HG03135 (cell line): Measurements from ENCODE around the gene FAM163B.
"Not testable (repeated sequence)": the region's sequence is repeated elsewhere in the genome, so short reads cannot be mapped to it uniquely, and the experiment has no call there.

ENCODE experiments used
- ATAC-seq: cut with Tn5 transposase; IDR thresholded peaks from one replicate; pipeline ENCODE4 v1.9.1; 2021; ENCODE audit warnings: mild to moderate bottlenecking, moderate library complexity; ENCODE audit not compliant: unreplicated experiment

The FAM163B gene

DNA sequence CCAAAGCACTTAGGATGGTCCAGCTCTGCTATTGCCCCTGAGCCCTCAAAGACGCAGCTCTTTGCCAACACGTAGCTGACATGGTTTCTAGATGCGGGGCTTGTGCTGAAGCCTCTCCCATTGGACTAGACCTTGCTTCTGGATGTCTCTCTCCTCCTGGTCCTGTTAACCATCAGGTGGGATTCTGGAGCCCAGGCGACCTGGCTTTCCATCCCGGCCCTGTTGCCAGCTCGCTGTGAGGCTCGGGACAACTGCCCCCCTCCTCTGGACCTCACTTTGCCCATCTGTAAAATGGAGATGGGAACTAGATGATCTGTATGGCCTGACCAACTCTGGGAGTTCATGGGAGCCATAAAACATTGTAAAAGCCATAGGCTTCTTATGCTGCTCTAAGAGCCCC, 31.0 kb upstream of the FAM163B start:
- no peak for ATAC-seq

DNA sequence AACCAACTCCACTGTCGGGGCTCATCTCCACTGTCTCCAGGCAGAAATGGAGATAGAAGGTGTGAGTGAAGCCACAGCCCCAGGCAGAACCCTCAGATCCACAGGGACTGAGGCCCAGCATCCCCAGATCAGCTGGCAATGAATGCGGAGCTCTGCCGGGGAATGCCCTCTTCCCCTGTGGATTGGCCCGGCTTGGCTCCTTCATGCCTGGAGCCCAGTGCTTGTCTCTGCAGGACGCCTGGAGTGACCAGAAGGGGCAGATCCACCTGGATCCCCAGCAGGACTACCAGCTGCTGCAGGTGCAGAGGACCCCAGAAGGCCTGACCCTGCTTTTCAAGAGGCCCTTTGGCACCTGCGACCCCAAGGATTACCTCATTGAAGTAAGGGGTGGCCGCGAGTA, 30.4 kb upstream of the FAM163B start:
- ATAC-seq = no peak

DNA sequence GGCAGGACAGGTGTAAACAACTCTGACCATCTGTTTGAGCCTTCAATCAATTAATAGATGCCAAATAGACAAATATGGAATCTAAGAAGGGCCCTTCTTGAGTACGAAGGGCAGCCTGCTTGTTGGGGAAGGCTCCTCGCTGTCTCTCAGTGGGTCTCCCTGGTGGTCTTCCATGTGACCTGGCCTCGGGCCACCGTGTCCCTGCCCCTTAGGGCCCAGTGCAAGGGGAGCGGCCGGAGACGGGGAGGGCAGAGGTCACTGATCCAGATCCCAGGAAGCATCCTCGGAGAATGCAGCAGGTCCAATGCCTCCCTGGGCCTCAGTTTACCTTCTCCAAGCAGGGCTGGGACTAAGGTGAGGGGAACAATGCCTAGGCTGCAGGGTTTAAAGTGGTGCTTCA, 29.5 kb upstream of the FAM163B start:
- ATAC-seq = no peak

DNA sequence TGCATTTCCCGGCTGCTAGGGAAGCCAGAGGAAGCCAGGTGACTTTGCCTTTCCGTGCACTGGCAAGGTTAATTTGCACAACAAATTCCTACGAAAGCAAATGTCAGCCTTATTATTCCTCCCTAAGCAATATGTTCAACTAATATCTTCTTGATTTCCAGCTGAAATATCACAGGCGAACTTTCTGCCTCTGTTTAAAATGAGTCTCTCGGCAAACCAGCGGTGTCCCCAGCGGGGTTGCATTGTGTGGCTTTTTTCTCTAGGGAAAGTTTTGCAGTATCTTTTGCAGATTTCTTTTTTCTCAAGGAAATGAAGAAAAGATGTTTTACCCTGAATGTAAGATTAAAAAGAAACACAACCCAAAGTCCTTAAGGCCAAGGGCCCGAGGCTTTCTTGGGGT, 28.9 kb upstream of the FAM163B start:
- ATAC-seq = no peak

DNA sequence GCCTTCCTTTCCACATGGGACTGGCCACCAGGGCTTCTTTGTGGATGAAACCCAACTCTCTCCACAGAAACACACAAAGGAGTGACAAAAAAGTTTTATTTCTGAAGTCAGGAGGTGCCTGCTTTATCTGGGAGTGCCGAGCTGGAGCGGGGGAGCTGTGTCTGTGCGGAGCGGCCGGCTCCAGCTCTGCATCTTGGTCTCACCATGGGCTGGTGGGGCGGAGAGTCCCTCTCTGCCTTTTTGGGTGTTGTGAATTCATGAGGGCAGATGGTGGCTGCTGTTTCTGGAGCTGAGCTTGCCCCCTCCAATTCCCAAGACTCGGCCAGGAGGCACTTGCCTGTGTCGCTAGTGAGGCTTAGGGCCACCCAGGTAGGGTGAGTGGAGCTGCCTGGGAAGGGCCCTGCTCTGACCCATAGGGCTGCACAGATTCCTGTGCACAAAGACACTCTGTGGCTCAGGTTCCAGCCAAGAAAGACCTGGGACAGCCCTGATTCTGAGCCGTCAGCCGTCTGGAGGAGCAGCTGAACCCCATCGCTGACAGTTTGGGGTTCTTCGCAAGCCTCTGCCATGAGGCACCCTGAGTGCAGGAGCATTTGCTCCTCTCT, 28.4 kb upstream of the FAM163B start:
- no peak for ATAC-seq

DNA sequence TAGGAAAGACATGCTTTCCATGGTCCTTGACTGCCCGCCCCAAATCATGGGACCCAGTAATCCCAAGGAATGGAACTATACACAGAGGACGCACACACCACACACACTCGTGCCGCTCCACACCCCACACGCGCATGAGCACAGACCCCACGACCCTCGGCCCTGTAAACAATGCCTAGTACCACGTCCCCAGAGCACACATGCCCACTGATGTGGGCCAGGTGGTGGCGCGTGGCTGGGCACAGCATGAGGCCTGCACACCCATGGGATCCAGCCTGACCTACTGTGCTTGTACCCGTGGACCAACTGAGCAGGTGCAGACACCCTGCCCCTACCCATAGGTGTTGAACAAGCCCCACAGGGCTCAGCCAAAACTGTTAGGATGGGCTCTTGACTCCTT, 27.7 kb upstream of the FAM163B start:
- ATAC-seq = no peak

DNA sequence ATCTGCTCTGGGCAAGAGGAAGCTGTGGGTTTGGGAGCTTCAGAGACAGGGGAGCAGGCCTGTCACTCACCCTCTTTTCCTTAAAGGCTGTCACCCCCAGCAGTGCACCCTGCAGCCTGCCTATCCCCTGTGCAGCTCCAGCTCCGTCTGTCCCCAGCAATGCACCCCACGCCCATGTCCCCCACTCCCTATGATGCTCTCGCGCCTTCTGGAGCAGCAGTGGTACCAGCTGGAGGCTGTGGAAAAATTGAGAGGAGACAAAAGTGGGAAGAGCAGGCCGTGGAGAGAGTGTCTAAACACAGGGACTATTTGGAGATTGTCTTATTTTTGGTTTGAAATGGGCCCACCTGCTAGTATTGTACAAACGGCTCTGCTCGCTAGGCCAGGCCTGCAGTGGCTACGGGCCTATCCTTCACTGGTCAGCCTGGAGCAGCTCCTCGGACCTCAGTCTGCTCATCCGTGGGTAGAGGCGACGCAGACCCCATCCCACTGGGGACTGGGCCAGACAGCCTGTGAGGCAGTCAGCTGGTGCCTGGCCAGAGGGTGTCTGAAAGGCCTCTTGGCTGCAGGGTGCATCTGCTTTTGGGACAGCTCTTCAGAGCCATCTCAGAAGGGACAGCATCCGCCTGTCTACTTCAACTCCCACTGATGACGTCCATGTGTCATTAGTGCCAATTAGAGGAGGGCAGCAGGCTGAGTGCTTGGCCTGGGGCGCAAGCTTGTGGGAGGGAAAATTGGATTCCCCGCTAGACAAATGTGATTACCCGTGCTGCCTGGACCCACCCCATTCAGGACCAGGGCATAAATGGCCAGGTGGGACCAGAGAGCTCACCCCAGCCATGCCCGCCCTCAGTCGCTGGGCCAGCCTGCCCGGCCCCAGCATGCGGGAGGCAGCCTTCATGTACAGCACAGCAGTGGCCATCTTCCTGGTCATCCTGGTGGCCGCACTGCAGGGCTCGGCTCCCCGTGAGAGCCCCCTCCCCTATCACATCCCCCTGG, 26.6 kb upstream of the FAM163B start, which contains the start of gene DBH:
Gene DBH, plus strand, starts transcription at position 831 of the 999 bp plus-strand sequence. Its CDS starts 9 bp downstream, at position 840.
- no peak for ATAC-seq

DNA sequence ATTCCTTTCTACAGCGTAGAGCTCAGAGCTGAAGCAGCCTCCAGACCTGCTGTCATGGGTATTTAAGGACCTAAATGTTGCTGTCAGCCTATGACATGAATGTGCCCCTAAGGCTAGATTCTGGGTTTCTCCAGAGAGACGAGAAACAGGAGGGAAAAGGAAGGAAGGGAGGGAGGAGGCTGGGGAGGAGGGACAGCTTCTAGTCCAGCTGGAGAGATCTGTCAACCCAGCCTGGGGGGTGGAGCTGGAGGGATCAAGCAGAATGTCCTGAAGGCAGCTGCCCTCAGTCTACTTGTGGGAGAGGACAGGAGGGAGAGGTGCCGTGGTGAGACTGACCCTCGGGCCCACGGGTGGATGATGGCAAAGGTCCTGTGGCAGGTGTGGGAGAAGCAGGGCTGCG, 25.9 kb upstream of the FAM163B start:
- ATAC-seq = no peak

DNA sequence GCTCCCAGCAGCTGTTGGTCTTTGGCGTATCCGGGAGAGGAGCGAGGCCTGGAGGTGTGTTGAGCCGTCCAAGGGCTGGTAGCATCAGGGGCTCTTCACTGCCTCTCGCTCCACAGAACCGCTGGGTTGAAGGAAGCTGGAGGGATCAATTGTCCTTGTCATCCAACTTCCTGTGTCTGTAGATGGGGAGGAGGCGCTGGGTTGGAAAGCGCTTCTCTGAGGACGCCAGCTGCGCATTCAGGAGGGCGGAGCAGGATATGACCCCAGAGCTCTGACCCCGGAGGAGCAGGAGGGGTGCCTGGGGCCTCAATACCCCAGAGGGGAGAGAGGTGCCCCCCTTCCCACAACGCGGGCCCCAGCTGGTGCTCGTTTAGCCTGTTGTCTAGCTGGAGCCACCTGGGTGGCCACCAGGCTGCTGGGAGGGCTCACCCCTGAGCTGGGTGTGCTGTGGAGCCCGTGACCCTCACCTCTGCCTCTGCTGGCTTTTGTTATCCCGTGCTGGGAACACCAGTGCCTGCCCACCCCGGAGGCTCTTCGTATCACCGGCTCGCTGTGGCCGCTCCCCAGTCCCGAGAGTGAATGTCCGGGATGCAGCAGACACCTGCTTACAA, 25.0 kb upstream of the FAM163B start:
- ATAC-seq = no peak

DNA sequence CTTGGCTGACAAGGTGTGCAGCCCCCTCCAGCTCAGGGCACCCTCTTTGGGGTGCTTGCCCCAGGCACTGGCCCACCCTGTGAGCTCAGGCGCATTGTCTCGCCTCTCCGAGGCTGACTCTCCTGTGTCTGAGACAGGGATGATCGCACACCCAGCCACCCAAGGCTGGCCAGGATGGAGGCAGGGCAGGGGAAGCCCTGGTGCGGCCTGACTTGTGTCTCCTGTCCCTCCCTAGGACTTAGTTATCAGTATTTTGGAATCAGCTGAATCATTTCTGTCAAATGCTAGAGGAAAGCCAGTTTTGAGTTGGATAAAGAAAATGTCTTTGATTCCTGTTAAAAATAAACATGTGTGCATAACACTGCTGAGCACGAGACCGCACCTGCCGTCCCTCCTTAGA, 24.5 kb upstream of the FAM163B start:
- no peak for ATAC-seq

DNA sequence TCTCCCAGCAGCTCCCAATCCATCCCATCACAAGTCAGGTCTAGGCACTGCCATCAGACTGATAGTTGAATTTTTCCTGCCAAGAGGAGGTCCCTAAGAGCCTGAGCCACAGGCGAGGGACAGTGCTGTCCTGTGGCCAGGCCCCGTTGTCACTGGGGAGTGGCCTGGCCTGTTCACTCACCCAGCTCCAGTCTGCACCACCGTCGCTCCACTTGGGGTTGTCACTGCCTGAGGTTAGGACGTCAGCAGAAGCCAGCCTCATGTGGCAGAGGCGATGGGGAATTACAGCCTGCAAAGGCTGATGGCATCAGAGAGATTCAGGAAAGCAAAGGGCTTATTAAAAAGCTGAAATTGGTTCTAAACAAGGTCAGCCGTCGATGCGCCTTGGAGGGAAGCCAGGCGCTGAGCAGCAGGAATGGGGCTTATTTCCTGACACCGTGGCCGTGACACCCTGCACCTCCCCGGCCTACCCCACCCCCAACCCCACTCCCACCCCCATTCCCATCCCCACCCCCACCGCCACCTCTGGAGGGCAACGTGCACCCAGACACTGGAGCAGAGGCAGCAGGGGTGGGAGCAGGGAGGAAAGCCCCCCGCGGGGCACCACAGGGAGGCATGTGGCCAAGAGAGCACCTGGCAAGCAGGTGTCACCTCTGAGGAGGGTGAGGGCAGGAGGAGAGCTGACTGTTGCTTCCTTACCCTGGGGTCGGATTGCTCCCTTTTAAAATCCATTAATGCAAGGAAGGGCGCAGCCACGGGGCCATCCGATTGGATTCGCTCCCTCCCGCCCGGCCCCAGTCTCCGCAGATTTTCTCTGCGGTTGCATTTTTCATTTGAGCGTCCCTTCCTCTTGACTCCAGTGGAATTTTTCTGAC, 23.9 kb upstream of the FAM163B start:
- ATAC-seq = no peak

DNA sequence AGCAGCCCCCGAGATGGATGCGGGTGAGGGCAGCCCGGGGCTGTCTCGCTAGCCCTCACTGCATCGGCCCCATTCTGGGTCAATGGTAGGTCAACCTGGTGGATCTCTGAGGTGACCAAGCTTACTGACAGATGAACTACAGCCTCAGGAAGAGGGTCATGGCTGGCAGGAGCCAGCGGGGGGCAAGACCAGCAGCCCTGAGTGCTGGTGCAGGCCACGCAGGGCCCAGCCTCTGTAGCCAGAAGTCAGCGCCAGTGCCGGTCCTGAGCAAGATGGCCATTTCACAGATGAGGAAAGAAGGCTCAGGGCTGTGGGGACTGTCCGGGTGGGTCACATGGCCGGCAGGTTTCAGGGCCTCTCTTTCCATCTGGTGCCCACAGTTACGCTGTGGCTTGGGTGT, 21.9 kb upstream of the FAM163B start:
- no peak for ATAC-seq

DNA sequence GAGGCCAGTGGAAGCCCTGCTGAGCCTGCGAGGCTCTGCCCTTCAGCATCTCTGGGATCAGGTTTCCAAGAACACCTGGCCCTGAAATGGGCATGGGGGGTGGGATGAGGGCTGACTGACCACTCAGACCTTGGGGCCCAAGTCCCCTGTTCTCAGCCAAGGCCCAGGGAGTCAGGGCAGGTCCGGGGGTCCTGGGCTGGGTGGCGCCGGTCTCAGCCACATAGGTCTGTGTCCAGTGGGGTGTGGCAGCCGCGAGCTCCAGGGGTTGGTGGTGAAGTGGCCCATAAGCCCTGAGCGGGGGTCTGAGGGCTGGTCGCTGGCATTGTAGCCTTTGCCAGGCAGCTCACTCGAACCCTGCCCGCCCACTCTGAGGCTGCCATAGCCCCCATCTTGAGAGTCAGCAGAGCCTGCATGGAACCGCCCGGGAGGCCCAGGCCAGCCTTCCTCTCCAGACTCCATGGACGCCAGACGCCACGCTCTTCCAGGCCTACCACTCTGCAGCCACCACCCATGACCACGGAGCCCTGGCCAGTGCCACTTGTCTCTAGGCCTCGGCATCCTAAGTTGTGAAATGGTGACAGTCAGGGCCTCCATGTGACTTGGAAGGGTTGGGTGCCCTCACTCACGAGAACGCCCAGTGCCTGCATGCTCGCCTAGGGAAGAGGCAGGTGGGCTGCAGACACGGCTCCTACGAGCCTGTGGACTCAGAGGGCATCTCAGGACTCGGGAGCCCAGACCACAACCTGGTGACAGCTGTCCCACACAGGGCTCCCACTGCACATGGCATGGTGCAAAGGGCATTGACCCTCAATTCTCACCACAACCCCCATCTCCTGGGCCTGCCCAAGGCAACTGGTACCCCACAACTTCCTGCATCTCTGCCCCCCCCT, 20.3 kb upstream of the FAM163B start:
- ATAC-seq = no peak

DNA sequence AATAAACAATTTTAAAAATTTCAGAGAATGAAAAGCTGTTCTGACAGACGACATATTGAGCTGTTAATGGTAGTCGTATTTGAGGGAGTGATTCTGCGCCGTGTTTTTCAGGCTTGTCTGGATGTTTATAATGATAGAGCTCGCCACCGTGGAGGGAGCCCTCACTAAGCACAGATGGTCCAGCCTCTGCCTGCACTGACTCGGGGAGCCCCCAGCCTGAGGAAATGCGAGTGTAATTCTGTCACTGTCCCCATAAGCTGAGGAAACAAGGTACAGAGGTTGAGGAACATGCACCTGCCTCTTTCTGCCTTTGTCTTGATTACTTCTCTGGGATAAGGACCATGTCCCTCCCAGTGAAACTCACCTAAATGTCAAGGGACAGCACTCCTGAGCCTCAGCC, 19.6 kb upstream of the FAM163B start:
- ATAC-seq = no peak

DNA sequence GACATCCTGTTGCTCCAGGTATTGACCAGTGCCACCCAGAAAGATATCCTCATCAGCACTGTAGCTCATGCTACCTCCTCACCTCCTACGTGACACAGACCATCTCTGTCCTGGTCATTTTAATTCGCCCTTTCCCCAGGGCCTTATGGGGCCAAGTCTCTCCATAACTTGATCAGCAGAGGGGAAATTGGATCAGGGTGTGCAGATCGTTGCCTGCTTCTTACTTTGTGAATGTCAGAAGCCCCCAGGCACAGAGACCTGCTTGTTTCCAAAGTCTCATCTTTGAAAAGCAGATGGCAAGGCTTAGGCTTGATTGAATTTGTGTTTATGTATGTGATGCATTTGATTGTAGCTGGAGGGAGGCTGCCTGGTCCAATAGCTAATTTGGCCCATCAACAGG, 18.2 kb upstream of the FAM163B start:
- ATAC-seq = no peak

DNA sequence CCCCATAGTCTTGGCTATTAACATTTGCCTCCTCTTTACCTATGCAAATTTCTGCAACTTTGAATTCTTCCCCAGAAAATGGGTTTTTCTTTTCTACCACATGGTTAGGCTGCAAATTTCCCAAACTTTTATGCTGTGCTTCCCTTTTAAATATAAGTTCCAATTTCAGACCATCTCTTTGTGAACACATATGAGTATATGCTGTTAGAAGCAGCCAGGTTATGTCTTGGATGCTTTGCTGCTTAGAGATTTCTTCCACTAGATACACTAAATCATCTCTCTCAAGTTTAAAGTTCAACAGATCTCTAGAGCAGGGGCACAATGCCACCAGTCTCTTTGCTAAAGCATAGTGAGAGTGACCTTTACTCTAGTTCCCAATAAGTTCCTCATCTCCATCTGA, 16.8 kb upstream of the FAM163B start:
- ATAC-seq = not testable (repeated sequence)

DNA sequence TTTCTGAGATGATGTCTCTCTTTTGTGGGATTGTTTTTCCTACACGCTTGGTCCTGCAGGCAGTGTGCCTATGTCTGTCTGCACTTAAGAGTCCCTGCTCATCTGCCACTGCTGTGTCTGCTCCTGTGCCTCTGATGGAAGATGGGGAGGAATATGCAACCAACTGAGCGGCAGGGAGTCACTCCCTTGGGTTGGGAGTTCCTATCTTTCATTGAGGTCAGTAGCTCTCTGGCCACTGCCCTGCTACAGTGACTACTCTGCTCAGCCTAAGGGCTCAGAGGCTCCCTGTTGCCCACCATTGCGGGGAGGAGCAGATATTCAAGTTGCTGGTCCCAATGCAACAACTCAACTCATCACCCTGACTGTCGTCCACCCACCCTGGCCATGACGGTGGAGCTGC, 13.4 kb upstream of the FAM163B start:
- ATAC-seq = no peak

DNA sequence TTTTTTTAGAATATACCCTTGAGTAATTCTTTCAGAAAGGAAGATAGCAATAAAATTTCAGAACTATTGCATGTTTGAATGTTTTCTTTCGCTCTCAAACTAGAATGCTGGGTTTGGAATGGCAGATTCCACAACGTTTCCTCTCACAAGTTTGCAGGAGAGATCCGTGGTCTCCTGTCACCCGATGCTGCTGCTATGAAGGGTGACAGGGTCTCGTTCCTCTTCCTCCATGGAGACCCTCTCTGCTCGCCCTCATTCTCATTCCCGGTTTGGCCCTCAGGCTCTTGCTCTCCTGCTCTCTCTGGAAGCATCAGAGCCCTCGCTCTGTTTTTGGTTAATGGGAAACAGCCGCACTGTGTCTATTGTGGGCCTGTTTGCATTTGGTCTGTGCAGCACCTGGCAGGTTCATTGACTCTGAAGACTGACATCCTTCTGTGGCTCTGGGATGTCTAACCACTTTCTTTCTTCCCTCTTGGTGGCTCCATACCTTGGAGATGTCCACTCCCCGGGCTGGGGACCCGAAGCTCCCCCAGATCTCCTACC, 12.6 kb upstream of the FAM163B start:
- ATAC-seq = no peak

DNA sequence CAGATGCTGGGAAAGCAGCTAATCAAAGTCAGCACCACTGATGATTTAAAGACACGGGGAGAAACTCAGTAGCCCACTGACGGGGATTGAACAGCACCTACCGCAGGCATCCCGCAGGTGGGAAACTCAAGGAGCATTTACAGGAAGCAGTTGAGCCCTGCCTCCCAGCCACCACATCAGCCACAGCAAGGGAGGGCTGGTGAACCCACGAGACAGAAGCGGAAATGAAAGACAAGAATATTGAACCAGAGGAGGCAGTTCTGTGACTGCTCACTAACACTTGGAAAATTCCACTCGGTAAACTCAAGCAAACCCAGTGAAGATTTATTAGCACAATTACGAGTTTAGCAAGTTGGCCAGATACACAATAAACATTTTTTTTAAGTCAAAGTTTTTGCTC, 10.6 kb upstream of the FAM163B start:
- no peak for ATAC-seq

DNA sequence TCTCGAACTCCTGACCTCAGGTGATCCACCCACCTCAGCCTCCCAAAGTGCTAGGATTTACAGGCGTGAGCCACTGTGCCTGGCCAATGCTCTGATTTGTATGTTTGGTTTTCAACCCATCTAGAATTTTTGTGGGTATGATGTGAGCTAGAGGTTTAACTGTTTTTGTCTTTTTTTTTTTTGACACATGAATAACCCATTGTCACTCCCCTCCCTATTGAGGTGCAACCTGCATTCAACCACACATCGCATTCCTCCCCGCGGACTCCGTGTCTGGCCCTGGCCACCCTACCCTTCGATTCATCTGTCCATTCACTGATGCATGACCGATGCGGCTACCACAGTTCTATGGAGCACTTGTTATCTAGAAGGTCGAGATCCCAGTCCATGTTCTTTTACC, 9.5 kb upstream of the FAM163B start:
- no peak for ATAC-seq
